HepG2 (cell line): ENCODE measurements around the gene TRIO. TPM values are rescaled to one million over a fixed set of nuclear protein-coding genes. Genes with fewer than 3 reads are reported as not detected.
A peak's percentile ranks its signal among the peaks of the same experiment; 100 is the strongest.

ENCODE experiments used
- ATAC-seq: fragments of 200-7000 bp; cut with Tn5 transposase; 3 replicates; pipeline ENCODE4 v1.9.1; 2020; ENCODE audit warnings: mild to moderate bottlenecking, moderate library complexity
- BruUV-seq: library from RNA; stranded (reverse); fragments of 400-500 nt; replicated peaks from 2 replicates; lab custom pipeline; 2021; lab: Mats Ljungman, UMichigan
- CTCF ChIA-PET: fragments of 300-600 bp; formaldehyde crosslinking; extraction: SDS; loops from one replicate; lab custom pipeline; 2021; ENCODE audit warnings: low total read pairs, inconsistent platforms, low intra/inter-chr PET ratio; lab: Yijun Ruan, JAX
- POLR2A ChIA-PET: fragments of 350-600 bp; sonication (Branson Sonifier 250); formaldehyde crosslinking; loops from one replicate; lab custom pipeline; 2020; ENCODE audit warnings: antibody characterized with exemption, inconsistent platforms; lab: Yijun Ruan, JAX
- DNase-seq: peaks from one replicate; pipeline ENCODE4 v3.0.0-alpha.2; 2015; ENCODE audit warnings: low spot score
- FAIRE-seq: peaks from 3 replicates; lab custom pipeline; 2011; peaks lifted over from hg19 to GRCh38; lab: Jason Lieb, UNC
- H2AFZ ChIP-seq: one replicate; pipeline ENCODE4 v1.6.1; 2011; ENCODE audit warnings: low read length, inconsistent platforms
- H3K27ac ChIP-seq: fragments of 300-600 bp; 3 replicates; pipeline ENCODE4 v1.8.0; 2011; ENCODE audit warnings: mixed run types, mild to moderate bottlenecking, mixed read lengths, low read length, inconsistent platforms; ENCODE audit not compliant: insufficient read depth; ENCODE audit errors: extremely low read length
- H3K27me3 ChIP-seq, 2 experiments: fragments of 200-600 bp in 1 of 2; 2 replicates in 1 of 2; 3 replicates in 1 of 2; pipeline versions ENCODE4 v1.6.0 to v1.8.0; 2011; ENCODE audit warnings: low read length in 2 of 2, mild to moderate bottlenecking in 2 of 2, moderate library complexity in 2 of 2, inconsistent platforms in 1 of 2; ENCODE audit not compliant: insufficient read depth in 2 of 2, control insufficient read depth in 1 of 2
- H3K36me3 ChIP-seq, 2 experiments: fragments of 200-600 bp in 1 of 2; replicated peaks in 1 of 2; 2 replicates in 1 of 2; 3 replicates in 1 of 2; pipeline versions ENCODE4 v1.5.1 to v1.8.0; 2011; ENCODE audit warnings: low read length in 2 of 2, inconsistent platforms in 1 of 2; ENCODE audit not compliant: insufficient read depth in 2 of 2, control insufficient read depth in 1 of 2
- H3K4me1 ChIP-seq: 2 replicates; pipeline ENCODE4 v1.5.1; 2012; ENCODE audit warnings: low read length, inconsistent platforms; ENCODE audit not compliant: insufficient read depth
- H3K4me2 ChIP-seq: 2 replicates; pipeline ENCODE4 v1.6.0; 2011; ENCODE audit warnings: low read depth, low read length, inconsistent platforms
- H3K4me3 ChIP-seq, 3 experiments: fragments of 200-600 bp in 1 of 3; sonication (generic), shearing (Covaris generic) in 1 of 3; replicated peaks in 1 of 3; 2 replicates each; pipeline ENCODE4 v1.5.1; 2011 to 2016; ENCODE audit warnings: low read length in 3 of 3, inconsistent platforms in 2 of 3, low read depth in 2 of 3, mild to moderate bottlenecking in 2 of 3, control low read depth in 1 of 3, mixed read lengths in 1 of 3; ENCODE audit not compliant: insufficient read depth in 1 of 3
- H3K79me2 ChIP-seq: one replicate; pipeline ENCODE4 v1.6.1; 2011; ENCODE audit warnings: low read length, inconsistent platforms; ENCODE audit not compliant: insufficient read depth
- H3K9ac ChIP-seq: 2 replicates; pipeline ENCODE4 v1.6.0; 2011; ENCODE audit warnings: mild to moderate bottlenecking, low read depth, low read length, inconsistent platforms; ENCODE audit not compliant: insufficient read depth
- H3K9me3 ChIP-seq: 2 replicates; pipeline ENCODE4 v1.5.1; 2012; ENCODE audit warnings: mild to moderate bottlenecking, low read length
- H4K20me1 ChIP-seq: 2 replicates; pipeline ENCODE4 v1.6.0; 2011; ENCODE audit warnings: inconsistent platforms, mild to moderate bottlenecking, low read length, moderate library complexity; ENCODE audit not compliant: insufficient read depth
- SMC3 ChIP-seq: IDR thresholded peaks from 2 replicates; pipeline ENCODE4 v1.6.1; 2011; ENCODE audit warnings: low read length, improper control_type of control experiment
- ZNF142 ChIP-seq: sonication (generic); formaldehyde crosslinking; IDR thresholded peaks from 2 replicates; pipeline ENCODE4 v1.4.0; 2020; ENCODE audit warnings: missing genetic modification reagents
- WGBS: methylation state at CpG from one replicate; pipeline ENCODE4 v1.1.6; 2017; ENCODE audit warnings: low lambda C conversion rate; 5-methylcytosine and 5-hydroxymethylcytosine counted together
- in situ Hi-C: cut with HindIII; loops from 2 replicates; pipeline ENCODE4 v1.10.0; 2017; ENCODE audit warnings: low pct_unique_long_range_greater_than_20kb; ENCODE audit not compliant: extremely low pct_ligation_motif_present
- intact Hi-C: fragments of 100-400 bp; cut with micrococcal nuclease; formaldehyde crosslinking; loops from one replicate; pipeline ENCODE4 v1.10.0; 2022; ENCODE audit not compliant: unreplicated experiment
- polyA plus RNA-seq, 8 experiments: library from polyadenylated mRNA; depleted of rRNA in 3 of 8; stranded (reverse) in 7 of 8; unstranded in 1 of 8; fragments of >200 nt; fragmentation: Illumina TruSeq in 4 of 8; extraction: Trizol in 4 of 8; gene quantifications; 2 replicates each; pipeline versions ENCODE4 v1.2.1 to v1.2.3, GENCODE V29; 2011 to 2016; ENCODE audit warnings: low read depth in 4 of 8, missing spikeins in 1 of 8, mixed read lengths in 1 of 8; ENCODE audit not compliant: insufficient read depth in 1 of 8
- total RNA-seq, 5 experiments: library from RNA; depleted of rRNA; stranded (reverse); fragments of >200 nt; fragmentation: Illumina TruSeq; extraction: Trizol; gene quantifications; 2 replicates each; pipeline ENCODE4 v1.2.3, GENCODE V29; 2016; ENCODE audit warnings: low read depth in 1 of 5

The TRIO gene
- total and polyA plus RNA-seq, 2 of the 13 experiments (the other 11 are each of a cell fraction or from before 2014, with no cell fraction given) = 45.2 to 45.9 TPM

- Histone ChIP-seq H3K9ac (no peak overlapping the region), H3K27me3 (no peaks in the 10 kb centered on the region), H3K27ac (no peak overlapping the region), H3K4me2 (no peak overlapping the region), H3K4me3 (no peak overlapping the region), H2AFZ (no peak overlapping the region), H3K36me3 (peaks cover 4 to 30% of the 10 kb centered on the region in 2 experiments; a peak in 4 of 5 replicates), H3K9me3 (no peaks in the 10 kb centered on the region), H3K79me2 (peaks cover 21% of the 10 kb centered on the region), H3K4me1 (no peaks in the 10 kb centered on the region), H4K20me1 (peaks cover 10% of the 10 kb centered on the region; the same call in 1 of the 2 replicates)
- in situ Hi-C loops = no loop called here
- 97% methylated on average over 9 of the region's 9 CpGs for WGBS
- BruUV-seq = no TSS peak
- POLR2A ChIA-PET = no interaction called here
- ATAC-seq (no peak), FAIRE-seq (no peak), DNase-seq (no peak)
- intact Hi-C loops = no loop called here
- CTCF ChIA-PET = no interaction called here
- TF ChIP-seq SMC3 = 0 out of 2 replicates have a peak, but pooled peaks have one; percentile 3
- no peak for TF ChIP-seq ZNF142 (CRISPR knock-in tag)
Measured at GRCh38 chr5:14277385-14278320, 134.5 kb downstream of the TRIO start.
